HG03469 (cell line): ENCODE data around the gene PROC.
A peak's percentile ranks its signal among the peaks of the same experiment; 100 is the strongest.

Experiments used
- ATAC-seq: cut with Tn5 transposase; IDR thresholded peaks from one replicate; pipeline ENCODE4 v1.9.1; 2021; ENCODE audit warnings: mild to moderate bottlenecking, moderate library complexity, moderate number of reproducible peaks; ENCODE audit not compliant: unreplicated experiment

PROC gene

DNA sequence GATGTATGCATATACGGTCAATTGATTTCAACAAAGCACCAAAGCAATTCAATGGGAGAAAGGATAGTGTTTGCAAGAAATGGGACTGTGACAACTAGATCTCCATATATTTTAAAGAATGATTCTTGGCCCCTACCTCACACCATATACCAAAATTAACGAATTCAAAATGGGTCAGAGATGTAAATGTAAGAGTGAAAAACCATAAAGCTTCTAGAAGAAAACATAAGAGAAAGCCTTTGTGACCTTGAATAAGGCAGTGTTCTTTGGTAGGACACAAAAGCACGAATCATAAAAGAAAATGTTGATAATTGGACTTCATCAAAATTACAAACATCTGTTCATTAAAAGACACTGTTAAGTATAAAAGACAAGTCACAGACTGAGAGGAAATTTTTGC, 5.0 kb upstream of the PROC start:
- ATAC-seq = no peak

DNA sequence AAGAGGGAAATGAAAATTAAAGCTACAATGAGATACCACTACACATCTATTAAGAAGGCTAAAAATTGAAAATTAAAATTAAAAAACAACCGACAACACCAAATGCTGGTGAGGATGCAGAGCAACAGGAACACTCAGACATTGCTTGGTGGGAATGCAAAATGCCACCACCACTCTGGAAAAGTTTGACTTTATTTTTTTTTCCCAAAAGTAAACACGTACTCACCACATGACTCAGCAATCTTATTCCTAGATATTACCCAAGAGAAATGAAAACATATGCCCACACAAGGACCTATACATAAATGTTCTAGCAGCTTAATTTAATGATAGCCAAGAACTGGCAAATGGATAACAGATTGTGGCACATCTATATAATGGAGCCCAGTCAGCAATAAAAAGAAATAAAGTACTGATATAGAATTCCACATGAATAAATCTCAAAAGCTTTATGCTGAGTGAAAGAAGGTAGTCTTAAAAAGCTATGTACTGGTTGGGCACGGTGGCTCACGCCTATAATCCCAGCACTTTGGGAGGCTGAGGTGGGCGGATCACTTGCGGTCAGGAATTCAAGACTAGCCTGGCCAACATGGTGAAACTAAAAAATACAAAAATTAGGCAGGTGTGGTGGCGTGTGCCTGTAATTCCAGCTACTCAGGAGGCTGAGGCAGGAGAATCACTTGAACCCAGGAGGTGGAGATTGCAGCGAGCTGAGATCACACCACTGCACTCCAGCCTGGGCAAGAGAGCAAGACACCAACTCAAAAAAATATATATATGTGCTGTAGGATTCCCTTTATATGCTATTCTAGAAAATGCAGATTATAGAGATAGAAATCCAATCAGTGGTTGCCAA, 4.2 kb upstream of the PROC start:
- no peak for ATAC-seq

DNA sequence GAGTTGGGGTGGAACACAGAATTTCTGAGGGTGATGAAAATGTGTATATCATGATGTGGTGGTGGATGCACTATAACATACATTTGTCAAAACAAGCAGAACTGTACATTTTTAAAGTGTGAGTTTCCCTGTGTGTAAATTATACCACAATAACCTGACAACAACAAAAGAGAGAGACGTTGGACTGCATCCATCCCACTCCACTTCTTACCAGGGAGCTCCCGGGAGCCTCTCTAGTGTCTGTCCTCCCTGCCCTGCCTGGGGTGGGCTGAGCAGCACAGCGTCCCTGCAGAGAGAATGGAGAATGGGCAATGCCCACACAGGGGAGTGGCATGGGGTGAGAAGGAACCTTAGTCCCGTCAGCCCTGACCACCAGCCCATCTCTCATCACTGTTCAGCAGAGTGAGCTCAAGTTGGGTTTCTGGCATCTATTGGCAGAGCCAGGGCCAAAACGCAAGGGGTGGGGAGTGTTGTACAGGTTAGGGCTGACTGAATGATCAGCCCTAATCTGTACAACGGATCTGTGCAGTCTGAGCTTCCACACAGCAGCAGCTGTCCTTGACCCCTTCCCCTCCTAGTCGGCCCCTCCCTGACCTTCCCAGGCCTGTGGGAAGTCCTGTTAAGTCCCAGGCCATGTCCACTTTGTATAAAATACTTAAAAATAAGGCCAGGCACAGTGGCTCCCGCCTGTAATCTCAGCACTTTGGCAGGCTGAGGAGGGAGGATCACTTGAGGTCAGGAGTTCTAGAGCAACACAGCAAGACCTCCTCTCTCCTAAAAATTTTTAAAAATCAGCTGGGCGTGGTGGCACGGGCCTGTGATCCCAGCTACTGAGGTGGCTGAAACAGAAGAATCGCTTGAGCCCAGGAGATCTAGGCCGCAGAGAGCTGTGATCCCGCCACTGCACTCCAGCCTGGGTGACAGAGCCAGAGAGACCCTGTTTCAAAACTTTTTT, 3.3 kb upstream of the PROC start:
- no peak for ATAC-seq

DNA sequence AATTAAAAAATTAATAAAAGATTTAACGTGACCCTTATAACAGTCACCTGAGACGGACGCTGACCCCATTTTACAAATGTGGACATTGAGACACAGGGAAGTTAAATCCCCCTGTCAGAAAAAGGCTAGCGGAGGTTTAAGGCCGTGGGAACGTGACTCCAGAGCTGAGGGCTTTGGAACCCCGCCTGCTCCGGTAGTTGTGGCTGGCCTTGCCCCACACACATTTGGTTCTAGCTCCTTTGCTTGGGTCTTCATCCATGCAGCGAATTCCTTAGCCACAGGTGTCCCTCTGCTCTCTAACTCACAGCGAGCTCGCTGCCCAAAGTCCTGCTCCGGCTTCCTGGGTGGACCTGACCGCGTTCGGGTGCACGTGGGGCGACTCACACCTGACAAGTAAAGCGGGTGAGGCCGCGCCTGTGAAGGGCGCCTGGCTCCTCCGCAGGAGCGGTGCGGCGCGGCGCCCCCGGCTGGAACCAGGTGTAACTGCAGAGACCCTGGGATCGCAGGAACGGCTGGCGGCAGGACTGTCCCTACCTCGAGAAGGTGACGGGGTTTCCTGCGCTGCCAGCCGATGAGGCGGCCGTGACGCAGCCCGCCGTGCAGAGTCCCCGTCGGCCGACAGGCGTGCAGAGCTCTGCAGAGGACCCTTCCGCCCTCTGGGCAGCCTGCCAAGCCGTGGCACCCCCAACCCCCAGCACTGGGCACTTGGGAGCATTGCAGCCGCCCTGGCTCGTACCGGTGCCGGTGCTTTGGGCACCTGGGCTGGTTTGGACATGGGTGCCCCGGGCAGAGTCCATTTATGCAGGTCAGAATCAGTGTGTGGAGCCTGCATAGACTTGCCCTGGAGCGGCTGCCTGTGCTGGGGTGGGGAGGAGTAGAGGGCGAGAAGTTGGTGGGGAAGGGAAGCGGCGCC, 2.4 kb upstream of the PROC start:
- peak; percentile 53 for ATAC-seq

DNA sequence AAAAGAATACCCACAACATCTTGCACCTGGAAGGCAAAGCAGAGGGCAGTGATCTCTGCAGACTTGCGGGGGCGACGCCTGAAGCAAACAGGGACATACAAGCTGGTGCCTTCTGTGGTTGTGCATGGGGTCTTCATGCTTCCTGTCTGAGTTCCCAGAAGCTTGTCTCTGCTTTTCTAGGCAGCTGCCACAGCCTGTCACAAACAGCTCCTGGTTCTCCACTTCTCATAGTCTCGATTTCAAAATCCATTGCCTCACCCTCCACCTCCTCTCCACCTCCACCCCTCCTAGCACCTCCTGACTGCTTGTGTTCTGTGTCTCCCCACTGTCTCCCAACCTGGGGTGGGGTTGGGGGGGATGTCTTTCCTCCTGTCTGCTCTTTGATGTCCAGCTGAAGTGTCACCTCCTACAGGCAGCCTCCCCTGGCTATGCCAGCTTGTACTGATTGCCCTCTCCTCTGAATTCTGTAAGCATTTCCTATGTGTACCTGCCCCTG, 1.7 kb upstream of the PROC start:
- peak; percentile 13 for ATAC-seq

- no peak for ATAC-seq
Measured at GRCh38 chr2:127417406-127417805, 821 bp upstream of the PROC start.

- no peak for ATAC-seq
Measured at GRCh38 chr2:127419112-127419430, 844 bp downstream of the PROC start.

- no peak for ATAC-seq
Measured at GRCh38 chr2:127419448-127420038, 1.3 kb downstream of the PROC start.

GRCh38 chr2:127420039-127420864, 2.0 kb downstream of the PROC start:
- no peak for ATAC-seq

- ATAC-seq = no peak
Measured at GRCh38 chr2:127421116-127421800, 3.0 kb downstream of the PROC start.

- no peak for ATAC-seq
Measured at GRCh38 chr2:127421871-127422558, 3.8 kb downstream of the PROC start.

- ATAC-seq = no peak
Measured at GRCh38 chr2:127422559-127423477, 4.6 kb downstream of the PROC start.

DNA sequence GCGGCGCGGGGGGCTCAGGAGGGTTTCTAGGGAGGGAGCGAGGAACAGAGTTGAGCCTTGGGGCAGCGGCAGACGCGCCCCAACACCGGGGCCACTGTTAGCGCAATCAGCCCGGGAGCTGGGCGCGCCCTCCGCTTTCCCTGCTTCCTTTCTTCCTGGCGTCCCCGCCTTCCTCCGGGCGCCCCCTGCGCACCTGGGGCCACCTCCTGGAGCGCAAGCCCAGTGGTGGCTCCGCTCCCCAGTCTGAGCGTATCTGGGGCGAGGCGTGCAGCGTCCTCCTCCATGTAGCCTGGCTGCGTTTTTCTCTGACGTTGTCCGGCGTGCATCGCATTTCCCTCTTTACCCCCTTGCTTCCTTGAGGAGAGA, 5.2 kb downstream of the PROC start:
- no peak for ATAC-seq

DNA sequence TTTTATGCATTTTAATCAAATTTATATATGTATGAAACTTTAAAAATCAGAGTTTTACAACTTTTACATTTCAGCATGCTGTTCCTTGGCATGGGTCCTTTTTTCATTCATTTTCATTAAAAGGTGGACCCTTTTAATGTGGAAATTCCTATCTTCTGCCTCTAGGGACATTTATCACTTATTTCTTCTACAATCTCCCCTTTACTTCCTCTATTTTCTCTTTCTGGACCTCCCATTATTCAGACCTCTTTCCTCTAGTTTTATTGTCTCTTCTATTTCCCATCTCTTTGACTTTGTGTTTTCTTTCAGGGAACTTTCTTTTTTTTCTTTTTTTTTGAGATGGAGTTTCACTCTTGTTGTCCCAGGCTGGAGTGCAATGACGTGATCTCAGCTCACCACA, 5.7 kb downstream of the PROC start:
- ATAC-seq = no peak

DNA sequence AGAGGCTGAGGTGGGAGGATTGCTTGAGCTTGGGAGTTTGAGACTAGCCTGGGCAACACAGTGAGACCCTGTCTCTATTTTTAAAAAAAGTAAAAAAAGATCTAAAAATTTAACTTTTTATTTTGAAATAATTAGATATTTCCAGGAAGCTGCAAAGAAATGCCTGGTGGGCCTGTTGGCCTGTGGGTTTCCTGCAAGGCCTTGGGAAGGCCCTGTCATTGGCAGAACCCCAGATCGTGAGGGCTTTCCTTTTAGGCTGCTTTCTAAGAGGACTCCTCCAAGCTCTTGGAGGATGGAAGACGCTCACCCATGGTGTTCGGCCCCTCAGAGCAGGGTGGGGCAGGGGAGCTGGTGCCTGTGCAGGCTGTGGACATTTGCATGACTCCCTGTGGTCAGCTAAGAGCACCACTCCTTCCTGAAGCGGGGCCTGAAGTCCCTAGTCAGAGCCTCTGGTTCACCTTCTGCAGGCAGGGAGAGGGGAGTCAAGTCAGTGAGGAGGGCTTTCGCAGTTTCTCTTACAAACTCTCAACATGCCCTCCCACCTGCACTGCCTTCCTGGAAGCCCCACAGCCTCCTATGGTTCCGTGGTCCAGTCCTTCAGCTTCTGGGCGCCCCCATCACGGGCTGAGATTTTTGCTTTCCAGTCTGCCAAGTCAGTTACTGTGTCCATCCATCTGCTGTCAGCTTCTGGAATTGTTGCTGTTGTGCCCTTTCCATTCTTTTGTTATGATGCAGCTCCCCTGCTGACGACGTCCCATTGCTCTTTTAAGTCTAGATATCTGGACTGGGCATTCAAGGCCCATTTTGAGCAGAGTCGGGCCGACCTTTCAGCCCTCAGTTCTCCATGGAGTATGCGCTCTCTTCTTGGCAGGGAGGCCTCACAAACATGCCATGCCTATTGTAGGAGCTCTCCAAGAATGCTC, 6.6 kb downstream of the PROC start:
- ATAC-seq = no peak
